WI38 (cell line): ENCODE results near the gene TANC1.
A peak's percentile ranks its signal among the peaks of the same experiment; 100 is the strongest.

Source experiments
- H3K4me3 ChIP-seq: 2 replicates; pipeline ENCODE4 v1.5.1; 2011; ENCODE audit warnings: low read depth, mild to moderate bottlenecking, control low read depth, low read length
- CTCF ChIP-seq: IDR thresholded peaks from 2 replicates; pipeline ENCODE4 v1.5.1; 2012; ENCODE audit warnings: low read depth, mild to moderate bottlenecking, control low read depth, low read length

TANC1 gene

GRCh38 chr2:159117658-159118057 lies 149.2 kb downstream of the TANC1 start:
- H3K4me3 ChIP-seq = no peak overlapping the region
- TF ChIP-seq CTCF = no peak

- TF ChIP-seq CTCF = peak; percentile 80
- H3K4me3 ChIP-seq = no peak overlapping the region
Measured at GRCh38 chr2:159118115-159118858, 149.8 kb downstream of the TANC1 start.

GRCh38 chr2:159118859-159119500 lies 150.5 kb downstream of the TANC1 start:
- no peak for TF ChIP-seq CTCF
- no peak overlapping the region for H3K4me3 ChIP-seq

- no peak overlapping the region for H3K4me3 ChIP-seq
- no peak for TF ChIP-seq CTCF
Measured at GRCh38 chr2:159119652-159120257, 151.3 kb downstream of the TANC1 start.

GRCh38 chr2:159123786-159124185 lies 155.3 kb downstream of the TANC1 start:
- H3K4me3 ChIP-seq = no peak overlapping the region
- TF ChIP-seq CTCF = no peak

GRCh38 chr2:159124441-159124911 lies 156.0 kb downstream of the TANC1 start:
- no peak for TF ChIP-seq CTCF
- H3K4me3 ChIP-seq = no peak overlapping the region
